Nephron progenitor cell (in vitro differentiated cells): Measurements from ENCODE around the gene DCTD.
A peak's percentile ranks its signal among the peaks of the same experiment; 100 is the strongest.
"Not testable (repeated sequence)": the region's sequence is repeated elsewhere in the genome, so short reads cannot be mapped to it uniquely, and the experiment has no call there.

Source experiments
- DNase-seq: peaks from one replicate; pipeline ENCODE4 v3.0.0; 2021
- H3K27ac Mint-ChIP-seq: 2 replicates; pipeline ENCODE4 v1.8.0; 2021; ENCODE audit warnings: mild to moderate bottlenecking, moderate library complexity, mixed read lengths
- H3K27me3 Mint-ChIP-seq: 2 replicates; pipeline ENCODE4 v1.8.0; 2021; ENCODE audit warnings: mild to moderate bottlenecking, low read depth, mixed read lengths; ENCODE audit not compliant: poor library complexity
- H3K36me3 Mint-ChIP-seq: 2 replicates; pipeline ENCODE4 v1.8.0; 2021; ENCODE audit warnings: low read depth, mixed read lengths
- H3K4me1 Mint-ChIP-seq: 2 replicates; pipeline ENCODE4 v1.8.0; 2021; ENCODE audit warnings: mixed read lengths
- H3K4me3 Mint-ChIP-seq: 2 replicates; pipeline ENCODE4 v1.8.0; 2021; ENCODE audit warnings: mild to moderate bottlenecking, moderate library complexity, mixed read lengths
- H3K9me3 Mint-ChIP-seq: 2 replicates; pipeline ENCODE4 v1.8.0; 2021; ENCODE audit warnings: mild to moderate bottlenecking, moderate library complexity, mixed read lengths
- CTCF ChIP-seq: fragments of 200-600 bp; sonication (generic); IDR thresholded peaks from 2 replicates; pipeline ENCODE4 v1.5.0; 2021; ENCODE audit warnings: antibody characterized with exemption

Gene DCTD

DNA sequence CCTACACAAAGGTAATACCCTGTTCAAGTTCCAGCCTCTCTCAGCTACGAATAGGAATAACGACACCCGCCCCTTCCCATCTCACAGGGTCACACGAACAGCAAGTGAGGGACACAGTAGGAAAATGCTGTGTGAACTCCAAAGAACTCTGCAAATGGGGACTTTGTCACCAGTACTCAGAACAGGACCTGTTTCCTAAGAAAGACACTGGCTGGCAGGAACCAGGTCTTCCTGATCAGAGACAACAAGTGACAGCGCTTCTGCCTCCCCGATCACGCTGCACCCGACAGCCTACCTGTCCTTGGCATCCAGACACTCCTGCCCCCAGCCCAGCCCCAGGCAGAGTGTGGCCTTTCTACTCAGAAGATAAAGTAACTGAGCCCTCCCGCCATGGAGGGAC is 14.2 kb downstream of the DCTD start:
- H3K27ac Mint-ChIP-seq, result no peak overlapping the region

DNA sequence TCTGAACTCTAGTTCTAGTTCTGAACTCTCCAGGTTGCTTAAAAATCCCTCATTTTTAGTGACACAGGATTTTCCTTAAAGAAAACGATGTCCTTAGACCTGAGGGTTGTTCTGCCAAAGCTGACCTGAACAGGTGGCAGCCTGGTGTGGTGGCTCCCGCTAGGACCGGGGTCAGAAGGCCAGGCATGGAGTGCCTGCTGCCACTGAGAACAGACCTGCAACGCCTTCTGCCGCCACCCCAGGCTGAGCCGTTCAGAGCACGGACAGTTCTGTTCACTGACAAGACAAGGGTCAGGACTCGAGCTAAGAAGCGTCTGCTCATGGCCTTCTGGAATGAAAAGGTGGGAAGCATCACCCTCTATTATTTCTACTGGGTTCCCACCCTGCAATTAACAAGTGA is 15.8 kb downstream of the DCTD start:
- TF ChIP-seq CTCF, result no peak
- Mint-ChIP-seq H3K27ac (no peak overlapping the region), H3K9me3 (no peaks in the 10 kb centered on the region), H3K27me3 (no peaks in the 10 kb centered on the region), H3K4me1 (peaks cover 61% of the 10 kb centered on the region), H3K36me3 (peaks cover 63% of the 10 kb centered on the region), H3K4me3 (no peak overlapping the region)
- no peak for DNase-seq

More for the DNA sequence above, 14.2 kb downstream of the DCTD start:
- Mint-ChIP-seq H3K36me3 (peaks cover 74% of the 10 kb centered on the region), H3K9me3 (no peaks in the 10 kb centered on the region), H3K4me1 (peaks cover 47% of the 10 kb centered on the region), H3K27me3 (no peaks in the 10 kb centered on the region), H3K4me3 (no peak overlapping the region)
- no peak for DNase-seq
- no peak for TF ChIP-seq CTCF

DNA sequence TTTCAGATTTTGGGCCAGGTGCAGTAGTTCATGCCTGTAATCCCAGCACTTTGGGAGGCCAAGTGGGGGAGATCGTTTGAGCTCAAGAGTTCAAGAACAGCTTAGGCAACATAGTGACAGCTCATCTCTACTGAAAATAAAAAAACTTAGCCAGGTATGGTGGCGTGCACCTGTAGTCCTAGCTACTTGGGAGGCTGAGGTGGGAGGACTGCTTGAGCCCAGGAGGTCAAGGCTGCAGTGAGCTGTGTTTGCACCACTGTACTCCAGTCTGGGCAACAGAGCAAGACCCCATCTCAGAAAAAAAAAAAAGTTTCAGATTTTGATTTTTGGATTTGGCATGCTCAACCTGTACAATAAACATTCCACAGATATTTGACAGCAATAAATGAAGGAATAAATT is 17.2 kb downstream of the DCTD start:
- not testable (repeated sequence) for H3K4me3 Mint-ChIP-seq, DNase-seq, H3K9me3 Mint-ChIP-seq, H3K27me3 Mint-ChIP-seq, H3K27ac Mint-ChIP-seq
- Mint-ChIP-seq H3K36me3 (peaks cover 63% of the 10 kb centered on the region), H3K4me1 (peaks cover 62% of the 10 kb centered on the region)

DNA sequence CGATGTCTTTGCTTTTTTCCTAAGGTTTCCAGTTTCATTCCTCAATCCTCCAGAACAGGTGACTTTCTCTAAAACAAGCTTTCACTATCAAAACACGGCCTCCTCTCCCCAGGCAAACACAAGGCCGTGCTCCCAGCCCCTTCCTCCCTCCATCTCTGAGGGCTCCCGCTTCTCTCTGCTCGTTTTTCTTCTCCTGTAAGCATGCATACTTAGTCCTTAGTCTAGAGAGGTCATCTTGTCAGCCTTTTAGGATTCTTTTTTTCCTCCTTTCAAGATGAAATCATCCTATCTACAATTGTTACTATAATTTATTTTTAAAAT is 18.7 kb downstream of the DCTD start:
- Mint-ChIP-seq H3K27me3 (no peaks in the 10 kb centered on the region), H3K4me3 (no peak overlapping the region), H3K9me3 (no peaks in the 10 kb centered on the region), H3K27ac (peak overlapping the region; percentile 62), H3K4me1 (peaks cover 62% of the 10 kb centered on the region), H3K36me3 (peaks cover 65% of the 10 kb centered on the region)
- no peak for DNase-seq
- TF ChIP-seq CTCF, result no peak

- TF ChIP-seq CTCF, result no peak
- H3K9me3 Mint-ChIP-seq, result no peaks in the 10 kb centered on the region
- peaks cover 66% of the 10 kb centered on the region for H3K36me3 Mint-ChIP-seq
- no peaks in the 10 kb centered on the region for H3K27me3 Mint-ChIP-seq
- no peak for DNase-seq
- H3K4me3 Mint-ChIP-seq, result no peak overlapping the region
- peaks cover 62% of the 10 kb centered on the region for H3K4me1 Mint-ChIP-seq
- H3K27ac Mint-ChIP-seq, result peak overlapping the region; percentile 62
Measured at GRCh38 chr4:182897601-182898478, 19.3 kb downstream of the DCTD start.

DNA sequence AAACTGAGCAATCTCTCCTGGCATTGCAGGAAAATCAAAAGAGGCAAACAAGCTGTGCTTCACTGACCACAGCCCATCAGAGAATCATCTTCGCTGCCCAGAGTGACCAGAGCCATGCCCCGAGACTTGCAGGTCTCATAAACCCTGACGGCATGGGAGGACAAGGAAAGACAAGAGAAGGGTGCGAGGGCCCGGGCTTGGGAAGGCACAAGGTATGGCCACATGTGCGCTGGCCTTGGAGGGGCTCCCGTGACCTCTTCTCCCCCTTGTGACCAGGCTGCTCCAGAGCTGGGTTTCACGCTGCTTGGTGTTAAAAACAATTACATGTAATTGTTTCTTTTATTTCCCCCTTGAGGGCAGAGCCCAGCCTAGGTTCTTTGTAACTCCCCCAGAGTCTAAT is 20.8 kb downstream of the DCTD start:
- Mint-ChIP-seq H3K36me3 (peaks cover 66% of the 10 kb centered on the region), H3K4me1 (peaks cover 64% of the 10 kb centered on the region), H3K27ac (peak overlapping the region; percentile 92), H3K4me3 (no peak overlapping the region), H3K9me3 (no peaks in the 10 kb centered on the region), H3K27me3 (no peaks in the 10 kb centered on the region)
- DNase-seq, result no peak
- no peak for TF ChIP-seq CTCF
